H1 (cell line): ENCODE results near the gene NCF4. TPM values are rescaled to one million over a fixed set of nuclear protein-coding genes. Genes with fewer than 3 reads are reported as not detected.

Experiments used
- CTCF ChIA-PET: fragments of 300-600 bp; sonication (Branson Sonifier 250); formaldehyde crosslinking; loops from one replicate; lab custom pipeline; 2021; ENCODE audit not compliant: partially characterized antibody; lab: Charles Lee
- POLR2A ChIA-PET: fragments of 300-600 bp; sonication (Branson Sonifier 250); formaldehyde crosslinking; loops from one replicate; lab custom pipeline; 2021; ENCODE audit warnings: inconsistent platforms; ENCODE audit not compliant: partially characterized antibody; lab: Charles Lee
- DNase-seq, 2 experiments: peaks; one replicate each; pipeline versions ENCODE4 v3.0.0 to v3.0.0-alpha.2; 2010 to 2022; ENCODE audit warnings: low spot score in 2 of 2, low read depth in 1 of 2, mixed read lengths in 1 of 2
- FAIRE-seq: peaks from 2 replicates; lab custom pipeline; 2011; peaks lifted over from hg19 to GRCh38; lab: Jason Lieb, UNC
- H2AFZ ChIP-seq: 2 replicates; pipeline ENCODE4 v1.8.1; 2012; ENCODE audit warnings: low read length, inconsistent platforms
- H2AK5ac ChIP-seq: 2 replicates; pipeline ENCODE4 v1.6.1; 2013; ENCODE audit warnings: low read depth, low read length
- H2BK120ac ChIP-seq: replicated peaks from 2 replicates; pipeline ENCODE3; 2013; ENCODE audit warnings: low read depth, low read length, inconsistent platforms
- H2BK12ac ChIP-seq: 2 replicates; pipeline ENCODE4 v1.6.1; 2013; ENCODE audit warnings: low read depth, low read length
- H2BK15ac ChIP-seq: 2 replicates; pipeline ENCODE4 v1.6.1; 2013; ENCODE audit warnings: low read length
- H2BK20ac ChIP-seq: 2 replicates; pipeline ENCODE4 v1.6.1; 2013; ENCODE audit warnings: low read length
- H2BK5ac ChIP-seq: 2 replicates; pipeline ENCODE4 v1.6.1; 2013; ENCODE audit warnings: low read depth, low read length
- H3K14ac ChIP-seq: 2 replicates; pipeline ENCODE4 v1.6.1; 2013; ENCODE audit warnings: inconsistent platforms; ENCODE audit not compliant: insufficient read length
- H3K18ac ChIP-seq: 2 replicates; pipeline ENCODE4 v1.6.1; 2013; ENCODE audit warnings: low read length; ENCODE audit errors: extremely low read depth
- H3K23ac ChIP-seq: 2 replicates; pipeline ENCODE4 v1.6.1; 2013; ENCODE audit warnings: inconsistent platforms; ENCODE audit not compliant: insufficient read length
- H3K23me2 ChIP-seq: 2 replicates; pipeline ENCODE4 v1.6.1; 2013; ENCODE audit warnings: low read depth, low read length
- H3K27ac ChIP-seq: 2 replicates; pipeline ENCODE4 v1.6.1; 2011; ENCODE audit warnings: low read depth, low read length, inconsistent platforms
- H3K27me3 ChIP-seq, 4 experiments: replicated peaks in 1 of 4; 1 replicate in 1 of 4; 2 replicates in 3 of 4; pipeline versions ENCODE4 v1.6.1 to v1.8.1; 2011 to 2013; ENCODE audit warnings: low read length in 3 of 4, mild to moderate bottlenecking in 3 of 4, inconsistent platforms in 2 of 4, mixed read lengths in 2 of 4, moderate library complexity in 1 of 4; ENCODE audit not compliant: control insufficient read depth in 3 of 4, insufficient read depth in 3 of 4; ENCODE audit errors: extremely low read depth in 1 of 4
- H3K36me3 ChIP-seq, 4 experiments: 2 replicates each; pipeline versions ENCODE4 v1.6.1 to v1.8.1; 2011 to 2013; ENCODE audit warnings: mild to moderate bottlenecking in 4 of 4, low read length in 3 of 4, moderate library complexity in 2 of 4, control low read depth in 1 of 4, inconsistent platforms in 1 of 4; ENCODE audit not compliant: insufficient read depth in 4 of 4, control insufficient read depth in 2 of 4
- H3K4ac ChIP-seq: replicated peaks from 2 replicates; pipeline ENCODE3; 2013; ENCODE audit warnings: low read length, low read depth, mixed read lengths, inconsistent platforms; ENCODE audit not compliant: insufficient read length
- H3K4me1 ChIP-seq, 4 experiments: replicated peaks in 1 of 4; 1 replicate in 1 of 4; 2 replicates in 3 of 4; pipeline versions ENCODE4 v1.6.1 to v1.8.1; 2011 to 2013; ENCODE audit warnings: low read length in 3 of 4, inconsistent platforms in 2 of 4, mixed read lengths in 1 of 4; ENCODE audit not compliant: insufficient read depth in 4 of 4, control insufficient read depth in 3 of 4
- H3K4me2 ChIP-seq, 2 experiments: 2 replicates each; pipeline versions ENCODE4 v1.6.1 to v1.8.1; 2011 to 2013; ENCODE audit warnings: low read depth in 2 of 2, low read length in 2 of 2, control low read depth in 1 of 2, inconsistent platforms in 1 of 2, mild to moderate bottlenecking in 1 of 2; ENCODE audit not compliant: insufficient read depth in 1 of 2
- H3K4me3 ChIP-seq, 4 experiments: fragments of 200-600, 300-600 bp in 1 of 4; sonication (generic), shearing (Covaris generic), sonication (Bioruptor Twin) in 1 of 4; 2 replicates each; pipeline versions ENCODE4 v1.5.1 to v1.8.1; 2011 to 2016; ENCODE audit warnings: low read length in 4 of 4, low read depth in 3 of 4, control low read depth in 2 of 4, inconsistent platforms in 2 of 4, mild to moderate bottlenecking in 2 of 4, mixed read lengths in 1 of 4, moderate library complexity in 1 of 4; ENCODE audit not compliant: insufficient read depth in 2 of 4; ENCODE audit errors: extremely low read depth in 1 of 4
- H3K56ac ChIP-seq: replicated peaks from 2 replicates; pipeline ENCODE3; 2013; ENCODE audit warnings: low read depth, mild to moderate bottlenecking, mixed read lengths, low read length, inconsistent platforms; ENCODE audit not compliant: insufficient read length
- H3K79me1 ChIP-seq: 2 replicates; pipeline ENCODE4 v1.6.1; 2013; ENCODE audit warnings: low read depth, low read length, control low read depth
- H3K79me2 ChIP-seq, 2 experiments: 2 replicates each; pipeline versions ENCODE4 v1.6.1 to v1.8.1; 2012 to 2013; ENCODE audit warnings: low read length in 2 of 2, mild to moderate bottlenecking in 2 of 2, inconsistent platforms in 1 of 2; ENCODE audit not compliant: insufficient read depth in 2 of 2, control insufficient read depth in 1 of 2
- H3K9ac ChIP-seq, 4 experiments: replicated peaks in 1 of 4; 1 replicate in 1 of 4; 2 replicates in 3 of 4; pipeline versions ENCODE4 v1.6.1 to v1.8.1; 2011 to 2013; ENCODE audit warnings: low read depth in 3 of 4, low read length in 3 of 4, control low read depth in 2 of 4, mild to moderate bottlenecking in 2 of 4, moderate library complexity in 2 of 4, inconsistent platforms in 1 of 4; ENCODE audit errors: extremely low read depth in 1 of 4
- H3K9me3 ChIP-seq, 2 experiments: 2 replicates each; pipeline versions ENCODE4 v1.6.1 to v1.8.1; 2012 to 2013; ENCODE audit warnings: mild to moderate bottlenecking in 2 of 2, moderate library complexity in 2 of 2, control low read depth in 1 of 2, inconsistent platforms in 1 of 2, low read depth in 1 of 2, low read length in 1 of 2, mixed read lengths in 1 of 2; ENCODE audit not compliant: insufficient read depth in 2 of 2
- H4K20me1 ChIP-seq, 2 experiments: replicated peaks in 1 of 2; 2 replicates each; pipeline versions ENCODE3 to v1.8.1; 2011 to 2013; ENCODE audit warnings: inconsistent platforms in 2 of 2, low read length in 2 of 2, mild to moderate bottlenecking in 1 of 2; ENCODE audit not compliant: insufficient read depth in 2 of 2, control insufficient read depth in 1 of 2
- H4K5ac ChIP-seq: 2 replicates; pipeline ENCODE4 v1.6.1; 2013; ENCODE audit warnings: low read length, low read depth, mixed read lengths, inconsistent platforms; ENCODE audit not compliant: insufficient read length
- H4K8ac ChIP-seq: 2 replicates; pipeline ENCODE4 v1.8.0; 2013; ENCODE audit warnings: mild to moderate bottlenecking, moderate library complexity, low read length, inconsistent platforms; ENCODE audit not compliant: insufficient read depth; ENCODE audit errors: extremely low read depth
- H4K91ac ChIP-seq: replicated peaks from 2 replicates; pipeline ENCODE3; 2013; ENCODE audit warnings: low read length, mixed read lengths, inconsistent platforms; ENCODE audit not compliant: insufficient read length
- CEBPB ChIP-seq: IDR thresholded peaks from 2 replicates; pipeline ENCODE4 v1.6.1; 2012; ENCODE audit warnings: low read depth, low read length
- HDAC2 ChIP-seq, 2 experiments: fragments of 300-600 bp in 1 of 2; sonication (generic) in 1 of 2; IDR thresholded peaks; 2 replicates each; pipeline ENCODE4 v1.6.1; 2011 to 2012; ENCODE audit warnings: low read depth in 2 of 2, low read length in 2 of 2, mild to moderate bottlenecking in 2 of 2, moderate library complexity in 2 of 2, borderline replicate concordance in 1 of 2, inconsistent platforms in 1 of 2
- KDM4A ChIP-seq: IDR thresholded peaks from one replicate; pipeline ENCODE4 v1.7.1; 2012; ENCODE audit warnings: low read depth, mild to moderate bottlenecking, moderate library complexity, low read length, inconsistent platforms; ENCODE audit not compliant: severe bottlenecking
- RAD21 ChIP-seq, 2 experiments: IDR thresholded peaks in 1 of 2; conservative IDR thresholded peaks in 1 of 2; 2 replicates each; pipeline ENCODE4 v1.6.1; 2011; ENCODE audit warnings: low read depth in 2 of 2, low read length in 2 of 2, improper control_type of control experiment in 1 of 2, inconsistent platforms in 1 of 2, mild to moderate bottlenecking in 1 of 2, moderate library complexity in 1 of 2
- RFX5 ChIP-seq: IDR thresholded peaks from 2 replicates; pipeline ENCODE4 v1.6.1; 2011; ENCODE audit warnings: low read depth, low read length, improper control_type of control experiment, borderline replicate concordance
- RXRA ChIP-seq: IDR thresholded peaks from 2 replicates; pipeline ENCODE4 v1.6.1; 2011; ENCODE audit warnings: low read depth, mild to moderate bottlenecking, low read length, moderate library complexity; ENCODE audit not compliant: insufficient read depth
- SIX5 ChIP-seq: IDR thresholded peaks from 2 replicates; pipeline ENCODE4 v1.6.1; 2011; ENCODE audit warnings: mild to moderate bottlenecking, low read depth, low read length
- SP1 ChIP-seq: IDR thresholded peaks from 2 replicates; pipeline ENCODE4 v1.6.1; 2011; ENCODE audit warnings: low read depth, low read length
- SRF ChIP-seq: IDR thresholded peaks from 2 replicates; pipeline ENCODE4 v1.6.1; 2011; ENCODE audit warnings: mild to moderate bottlenecking, low read depth, low read length, moderate library complexity
- TAF1 ChIP-seq: IDR thresholded peaks from 2 replicates; pipeline ENCODE4 v1.6.1; 2011; ENCODE audit warnings: mild to moderate bottlenecking, low read depth, low read length
- TAF7 ChIP-seq: optimal IDR thresholded peaks from 2 replicates; pipeline ENCODE3; 2011; ENCODE audit warnings: low read depth, mild to moderate bottlenecking, inconsistent platforms, low read length, moderate library complexity, borderline replicate concordance
- TBP ChIP-seq: IDR thresholded peaks from 2 replicates; pipeline ENCODE4 v1.6.1; 2011; ENCODE audit warnings: low read depth, low read length, improper control_type of control experiment
- TCF12 ChIP-seq: IDR thresholded peaks from 2 replicates; pipeline ENCODE4 v1.6.1; 2011; ENCODE audit warnings: low read depth, mild to moderate bottlenecking, low read length
- polyA plus RNA-seq, 7 experiments: library from polyadenylated mRNA; depleted of rRNA in 3 of 7; stranded (reverse) in 5 of 7; unstranded in 2 of 7; fragments of >200 nt in 5 of 7; fragments of 200-250 nt in 2 of 7; gene quantifications; 1 replicate in 5 of 7; 2 replicates in 1 of 7; 4 replicates in 1 of 7; pipeline versions ENCODE4 v1.2.1 to v1.2.3, GENCODE V29; 2011 to 2013; ENCODE audit warnings: missing spikeins in 2 of 7, mixed read lengths in 2 of 7
- total RNA-seq: library from RNA; stranded (reverse); fragmentation: NEBNext Ultra II Directional; extraction: Animal tissue kit (Norgen Biotek cat#: 25700); gene quantifications from 2 replicates; pipeline ENCODE4 v1.2.1, GENCODE V29; 2021
- TF ChIP-seq, protein P1 (sequence below): IDR thresholded peaks from 2 replicates; pipeline ENCODE4 v1.6.1; 2012; ENCODE audit warnings: inconsistent platforms

NCF4 gene
- total and polyA plus RNA-seq, 2 of the 8 experiments (the other 6 are each of a cell fraction or from before 2014, with no cell fraction given): 0.20 TPM; not detected in 1

DNA sequence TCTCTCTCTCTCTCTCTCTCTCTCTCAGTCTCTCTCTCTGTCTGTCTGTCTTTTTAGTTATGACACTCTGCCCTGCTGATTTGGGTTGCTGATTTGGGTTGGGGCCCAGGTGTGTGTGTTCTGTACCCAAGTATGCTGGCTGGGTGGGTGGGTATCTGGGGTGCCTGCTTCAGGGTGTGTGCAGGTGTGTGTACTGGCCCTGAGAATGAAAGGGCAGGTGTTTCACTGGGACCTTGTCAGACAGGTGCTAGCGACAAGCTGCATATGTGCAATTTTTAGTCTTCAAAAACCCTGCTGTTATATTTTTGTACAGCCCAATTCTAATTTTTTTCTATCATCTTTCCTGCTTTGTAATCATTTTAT lies 53.6 kb downstream of the NCF4 start (continued):
- no peak for TF ChIP-seq TAF1
- no peak for TF ChIP-seq SP1

DNA sequence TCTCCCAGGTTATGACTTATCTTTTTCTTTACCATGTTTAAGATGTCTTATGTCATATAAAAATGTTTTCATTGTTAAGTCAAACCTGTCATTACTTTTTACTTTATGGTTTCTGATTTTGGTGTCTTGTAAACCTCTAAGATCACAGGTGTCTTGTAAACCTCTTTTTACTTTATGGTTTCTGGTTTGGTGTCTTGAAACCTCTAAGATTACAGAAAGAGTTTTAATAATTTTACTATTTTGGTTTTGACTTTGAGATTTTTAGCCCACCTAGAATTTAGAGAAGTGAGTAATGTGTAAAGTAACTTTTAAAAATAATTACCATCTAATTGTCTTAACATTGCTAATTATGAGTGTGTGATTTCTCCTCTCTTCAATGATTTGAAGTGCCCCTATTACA lies 55.2 kb downstream of the NCF4 start:
- no peak overlapping the region for H2BK15ac ChIP-seq
- H3K23ac ChIP-seq: no peak overlapping the region
- no peak overlapping the region for H3K4me3 ChIP-seq
- no peak overlapping the region for H2BK120ac ChIP-seq
- no peak overlapping the region for H3K4me2 ChIP-seq
- no peak overlapping the region for H4K5ac ChIP-seq
- FAIRE-seq (no peak), DNase-seq (no peak)
- peaks cover 0 to 3% of the 10 kb centered on the region in 2 experiments for H4K20me1 ChIP-seq
- no peak overlapping the region for H4K8ac ChIP-seq
- H3K27me3 ChIP-seq: peaks cover 8 to 33% (median 21%) of the 10 kb centered on the region in 4 experiments
- no peaks in the 10 kb centered on the region for H3K36me3 ChIP-seq
- no peak overlapping the region for H4K91ac ChIP-seq
- ChIA-PET CTCF (no interaction called here), POLR2A (no interaction called here)
- H3K9me3 ChIP-seq: no peaks in the 10 kb centered on the region
- H3K9ac ChIP-seq: no peak overlapping the region
- H2BK12ac ChIP-seq: no peak overlapping the region
- H3K79me1 ChIP-seq: no peaks in the 10 kb centered on the region
- H2BK5ac ChIP-seq: no peak overlapping the region
- no peak overlapping the region for H3K56ac ChIP-seq
- no peak overlapping the region for H3K4ac ChIP-seq
- H2BK20ac ChIP-seq: no peak overlapping the region
- no peaks in the 10 kb centered on the region for H3K79me2 ChIP-seq
- no peak overlapping the region for H3K18ac ChIP-seq
- H3K4me1 ChIP-seq: peaks cover 3 to 9% (median 7%) of the 10 kb centered on the region in 4 experiments
- H3K27ac ChIP-seq: no peak overlapping the region
- H2AFZ ChIP-seq: no peak overlapping the region
- H3K23me2 ChIP-seq: peaks cover 2% of the 10 kb centered on the region
- no peak overlapping the region for H2AK5ac ChIP-seq
- no peak overlapping the region for H3K14ac ChIP-seq
- TF ChIP-seq RXRA (no peak), TAF7 (no peak), SIX5 (no peak), RFX5 (no peak), TBP (no peak), KDM4A (no peak), CEBPB (no peak), TCF12 (no peak), RAD21 (IDR thresholded peaks at IDR 0.05 in 1 of 2, conservative IDR thresholded peaks at IDR 0.05 in 1 of 2; ENCODE audit: low read depth in 2 of 2, low read length in 2 of 2) (no peak), SRF (no peak), HDAC2 (IDR thresholded peaks at IDR 0.05; ENCODE audit: borderline replicate concordance in 1 of 2, low read depth in 2 of 2, low read length in 2 of 2) (no peak)
- TF ChIP-seq, protein P1, sequence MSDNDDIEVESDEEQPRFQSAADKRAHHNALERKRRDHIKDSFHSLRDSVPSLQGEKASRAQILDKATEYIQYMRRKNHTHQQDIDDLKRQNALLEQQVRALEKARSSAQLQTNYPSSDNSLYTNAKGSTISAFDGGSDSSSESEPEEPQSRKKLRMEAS: no peak
